ENCODE data around the gene NTN3.
"Not testable (repeated sequence)": the region's sequence is repeated elsewhere in the genome, so short reads cannot be mapped to it uniquely, and the experiment has no call there.

The NTN3 gene

DNA sequence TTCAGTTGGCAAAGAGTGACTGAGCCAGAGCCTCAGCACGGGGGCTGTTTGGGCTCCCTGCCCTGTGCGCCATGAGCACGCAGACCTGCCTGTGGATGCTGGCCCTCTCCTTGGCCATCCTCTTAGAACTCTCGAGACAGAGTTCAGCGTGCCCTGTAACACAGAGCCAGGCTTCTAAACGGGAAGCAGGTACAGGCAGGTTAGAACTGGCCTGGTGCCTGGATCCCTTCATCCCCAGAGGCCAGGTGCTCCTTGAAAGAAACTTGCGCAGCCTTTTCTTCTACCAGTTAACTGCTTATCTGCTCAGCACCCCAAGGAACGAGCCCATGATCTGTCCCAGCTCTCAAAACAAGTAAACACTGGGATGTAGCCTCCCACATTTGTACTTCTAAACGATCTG, 35.0 kb upstream of the NTN3 start:
- ATAC-seq (ENCODE audit: low read depth), result no peak
- no peaks in the 10 kb centered on the region for H3K4me1 ChIP-seq (ENCODE audit: insufficient read depth, poor library complexity, severe bottlenecking)
- TF ChIP-seq, protein P1, sequence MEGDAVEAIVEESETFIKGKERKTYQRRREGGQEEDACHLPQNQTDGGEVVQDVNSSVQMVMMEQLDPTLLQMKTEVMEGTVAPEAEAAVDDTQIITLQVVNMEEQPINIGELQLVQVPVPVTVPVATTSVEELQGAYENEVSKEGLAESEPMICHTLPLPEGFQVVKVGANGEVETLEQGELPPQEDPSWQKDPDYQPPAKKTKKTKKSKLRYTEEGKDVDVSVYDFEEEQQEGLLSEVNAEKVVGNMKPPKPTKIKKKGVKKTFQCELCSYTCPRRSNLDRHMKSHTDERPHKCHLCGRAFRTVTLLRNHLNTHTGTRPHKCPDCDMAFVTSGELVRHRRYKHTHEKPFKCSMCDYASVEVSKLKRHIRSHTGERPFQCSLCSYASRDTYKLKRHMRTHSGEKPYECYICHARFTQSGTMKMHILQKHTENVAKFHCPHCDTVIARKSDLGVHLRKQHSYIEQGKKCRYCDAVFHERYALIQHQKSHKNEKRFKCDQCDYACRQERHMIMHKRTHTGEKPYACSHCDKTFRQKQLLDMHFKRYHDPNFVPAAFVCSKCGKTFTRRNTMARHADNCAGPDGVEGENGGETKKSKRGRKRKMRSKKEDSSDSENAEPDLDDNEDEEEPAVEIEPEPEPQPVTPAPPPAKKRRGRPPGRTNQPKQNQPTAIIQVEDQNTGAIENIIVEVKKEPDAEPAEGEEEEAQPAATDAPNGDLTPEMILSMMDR (IDR thresholded peaks at IDR 0.05; ENCODE audit: poor library complexity, severe bottlenecking), result no peak
- peaks cover 94% of the 10 kb centered on the region for H3K36me3 ChIP-seq (ENCODE audit: low read depth)
- DNase-seq (ENCODE audit: low spot score), result no peak
- H3K9me3 ChIP-seq (ENCODE audit: severe bottlenecking), result no peaks in the 10 kb centered on the region
- H3K4me3 ChIP-seq (ENCODE audit: severe bottlenecking), result no peak overlapping the region
- no peaks in the 10 kb centered on the region for H3K27me3 ChIP-seq (ENCODE audit: insufficient read depth, poor library complexity, severe bottlenecking)
- H3K27ac ChIP-seq (ENCODE audit: poor library complexity, severe bottlenecking), result no peak overlapping the region

DNA sequence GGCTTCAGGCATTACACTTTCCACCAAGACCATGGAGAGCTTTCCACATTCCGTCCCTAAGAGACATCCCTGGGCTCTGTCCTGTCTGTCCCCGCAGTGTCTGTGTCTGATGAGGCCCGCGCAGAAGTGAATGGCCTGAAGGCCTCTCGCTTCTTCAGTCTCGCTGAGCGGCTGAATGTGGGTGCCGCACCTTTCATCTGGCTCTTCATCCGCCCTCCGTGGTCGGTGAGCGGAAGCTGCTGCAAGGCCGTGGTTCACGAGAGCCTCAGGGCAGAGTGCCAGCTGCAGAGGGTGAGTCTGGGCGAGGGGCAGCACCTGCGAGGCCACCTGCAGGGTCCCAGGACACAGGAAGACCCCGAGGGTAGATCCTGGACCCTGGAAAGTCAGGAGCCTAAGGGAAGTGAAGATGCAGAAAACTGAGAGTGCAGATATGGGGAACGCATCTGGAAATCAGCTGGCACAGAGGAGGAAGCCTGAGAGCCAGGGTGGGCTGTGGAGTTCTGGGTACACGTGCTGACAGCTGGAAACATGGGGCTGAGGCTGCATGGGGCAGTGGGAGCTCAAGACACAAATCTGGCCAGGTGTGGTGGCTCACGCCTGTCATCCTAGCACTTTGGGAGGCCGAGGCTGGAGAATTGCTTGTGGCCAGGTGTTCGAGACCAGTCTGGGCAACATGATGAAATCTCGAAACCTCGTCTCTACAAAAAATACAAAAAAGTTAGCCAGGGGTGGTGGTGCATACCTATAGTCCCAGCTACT, 33.9 kb upstream of the NTN3 start:
- H3K9me3 ChIP-seq (ENCODE audit: severe bottlenecking), result no peaks in the 10 kb centered on the region
- DNase-seq (ENCODE audit: low spot score) (no peak), ATAC-seq (ENCODE audit: low read depth) (no peak)
- no peaks in the 10 kb centered on the region for H3K27me3 ChIP-seq (ENCODE audit: insufficient read depth, poor library complexity, severe bottlenecking)
- H3K4me3 ChIP-seq (ENCODE audit: severe bottlenecking), result no peak overlapping the region
- H3K4me1 ChIP-seq (ENCODE audit: insufficient read depth, poor library complexity, severe bottlenecking), result no peaks in the 10 kb centered on the region
- H3K36me3 ChIP-seq (ENCODE audit: low read depth), result peaks cover 89% of the 10 kb centered on the region
- no peak overlapping the region for H3K27ac ChIP-seq (ENCODE audit: poor library complexity, severe bottlenecking)
- TF ChIP-seq, protein P1 (IDR thresholded peaks at IDR 0.05; ENCODE audit: poor library complexity, severe bottlenecking), result no peak

DNA sequence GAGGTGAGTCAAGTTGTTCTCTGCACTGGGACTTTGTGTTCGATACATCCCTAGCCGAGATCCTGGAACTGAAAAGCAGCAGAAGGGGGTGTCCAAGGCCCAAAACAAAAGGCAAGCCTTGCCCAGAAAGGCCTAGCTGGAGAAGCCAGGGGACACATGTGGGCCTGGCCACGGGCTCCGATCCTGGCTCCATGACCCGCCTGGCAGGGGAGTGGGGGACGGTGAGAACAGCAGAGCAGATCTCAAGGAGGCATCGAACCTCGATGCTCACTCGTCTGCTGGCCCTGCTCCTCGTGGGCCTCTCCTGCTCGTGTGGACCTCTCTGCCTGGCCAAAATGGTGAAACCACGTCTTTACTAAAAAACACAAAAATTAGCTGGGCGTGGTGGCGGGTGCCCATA, 33.0 kb upstream of the NTN3 start:
- no peak for ATAC-seq (ENCODE audit: low read depth)
- Histone ChIP-seq H3K27ac (ENCODE audit: poor library complexity, severe bottlenecking) (no peak overlapping the region), H3K4me1 (ENCODE audit: insufficient read depth, poor library complexity, severe bottlenecking) (no peaks in the 10 kb centered on the region), H3K4me3 (ENCODE audit: severe bottlenecking) (no peak overlapping the region), H3K36me3 (ENCODE audit: low read depth) (peaks cover 81% of the 10 kb centered on the region), H3K27me3 (ENCODE audit: insufficient read depth, poor library complexity, severe bottlenecking) (no peaks in the 10 kb centered on the region), H3K9me3 (ENCODE audit: severe bottlenecking) (no peaks in the 10 kb centered on the region)
- TF ChIP-seq, protein P1 (IDR thresholded peaks at IDR 0.05; ENCODE audit: poor library complexity, severe bottlenecking), result no peak
- DNase-seq (ENCODE audit: low spot score), result no peak

DNA sequence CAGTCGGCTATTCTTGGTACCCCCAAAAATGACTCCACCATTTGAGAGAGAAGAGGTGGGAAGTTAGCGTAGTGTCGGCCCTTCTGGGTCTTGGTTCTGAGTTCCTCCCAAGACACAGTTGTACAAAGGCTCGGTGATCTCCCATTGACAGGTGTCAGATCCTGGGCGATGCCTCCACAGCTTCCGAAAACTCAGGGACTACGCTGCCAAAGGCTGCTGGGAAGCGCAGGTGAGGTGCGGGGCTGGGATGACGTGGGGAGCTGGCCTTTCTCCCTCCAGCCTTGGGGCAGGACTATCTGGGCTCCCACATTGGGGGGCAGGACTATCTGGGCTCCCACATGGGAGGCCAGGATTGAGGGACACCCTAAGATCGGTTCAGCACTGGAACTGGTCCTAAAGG, 31.5 kb upstream of the NTN3 start:
- Histone ChIP-seq H3K4me3 (ENCODE audit: severe bottlenecking) (no peak overlapping the region), H3K4me1 (ENCODE audit: insufficient read depth, poor library complexity, severe bottlenecking) (no peaks in the 10 kb centered on the region), H3K9me3 (ENCODE audit: severe bottlenecking) (no peaks in the 10 kb centered on the region), H3K36me3 (ENCODE audit: low read depth) (peaks cover 72% of the 10 kb centered on the region), H3K27ac (ENCODE audit: poor library complexity, severe bottlenecking) (no peak overlapping the region), H3K27me3 (ENCODE audit: insufficient read depth, poor library complexity, severe bottlenecking) (no peaks in the 10 kb centered on the region)
- TF ChIP-seq, protein P1 (IDR thresholded peaks at IDR 0.05; ENCODE audit: poor library complexity, severe bottlenecking), result no peak
- DNase-seq (ENCODE audit: low spot score) (no peak), ATAC-seq (ENCODE audit: low read depth) (no peak)

DNA sequence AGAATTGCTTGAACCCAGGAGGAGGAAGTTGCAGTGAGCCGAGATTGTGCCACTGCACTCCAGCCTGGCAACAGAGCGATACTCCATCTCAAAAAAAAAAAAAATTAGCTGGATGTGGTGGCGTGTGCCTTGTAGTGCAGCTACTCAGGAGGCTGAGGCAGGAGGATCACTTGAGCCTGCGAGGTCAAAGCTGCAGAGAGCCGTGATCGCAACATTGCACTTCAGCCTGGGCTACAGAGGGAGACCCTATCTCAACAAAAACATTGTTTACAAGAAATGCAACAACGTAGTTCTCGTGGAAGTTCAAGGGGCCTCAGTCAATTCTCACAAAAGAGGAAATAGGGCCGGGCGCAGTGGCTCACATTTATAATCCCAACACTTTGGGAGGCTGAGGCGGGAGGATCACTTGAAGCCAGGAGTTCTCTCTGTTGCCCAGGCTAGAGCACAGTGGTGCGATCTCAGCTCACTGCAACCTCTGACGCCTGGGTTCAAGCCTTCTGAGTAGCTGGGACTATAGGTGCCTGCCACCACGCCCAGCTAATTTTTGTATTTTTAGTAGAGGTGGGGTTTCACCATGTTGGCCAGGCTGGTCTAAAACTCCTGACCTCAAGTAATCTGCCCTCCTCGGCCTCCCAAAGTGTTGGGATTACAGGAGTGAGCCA, 29.8 kb upstream of the NTN3 start:
- H3K4me3 ChIP-seq (ENCODE audit: severe bottlenecking); ATAC-seq (ENCODE audit: low read depth); H3K9me3 ChIP-seq (ENCODE audit: severe bottlenecking); H3K27ac ChIP-seq (ENCODE audit: poor library complexity, severe bottlenecking); DNase-seq (ENCODE audit: low spot score); H3K4me1 ChIP-seq (ENCODE audit: insufficient read depth, poor library complexity, severe bottlenecking); H3K27me3 ChIP-seq (ENCODE audit: insufficient read depth, poor library complexity, severe bottlenecking): not testable (repeated sequence)
- H3K36me3 ChIP-seq (ENCODE audit: low read depth), result peaks cover 74% of the 10 kb centered on the region

Measured in RWPE2 (cell line).